HepG2 (cell line): ENCODE results near the gene CAMK2D. TPM values are rescaled to one million over a fixed set of nuclear protein-coding genes. Genes with fewer than 3 reads are reported as not detected.

Experiments
- BCL6 ChIP-seq: IDR thresholded peaks from 2 replicates; pipeline ENCODE4 v1.6.1; 2016; ENCODE audit warnings: missing genetic modification reagents, missing compliant biosample characterization
- CEBPG ChIP-seq: IDR thresholded peaks from 2 replicates; pipeline ENCODE4 v1.6.1; 2016
- HNF4A ChIP-seq: sonication (generic); formaldehyde crosslinking; IDR thresholded peaks from 2 replicates; pipeline ENCODE4 v1.4.0; 2020; ENCODE audit warnings: missing genetic modification reagents
- KAT2B ChIP-seq: fragments of 150-350 bp; IDR thresholded peaks from 2 replicates; pipeline ENCODE4 v1.6.1; 2014; ENCODE audit warnings: low read depth, low read length, borderline replicate concordance
- NFE2 ChIP-seq: sonication (generic); formaldehyde crosslinking; IDR thresholded peaks from 2 replicates; pipeline ENCODE4 v1.4.0; 2020; ENCODE audit warnings: missing genetic modification reagents
- RARA ChIP-seq: IDR thresholded peaks from 2 replicates; pipeline ENCODE4 v1.6.1; 2016; ENCODE audit warnings: missing genetic modification reagents, missing compliant biosample characterization
- SMYD3 ChIP-seq: sonication (generic); formaldehyde crosslinking; IDR thresholded peaks from 2 replicates; pipeline ENCODE4 v1.8.1; 2023; ENCODE audit warnings: mild to moderate bottlenecking, missing genetic modification reagents
- ZNF260 ChIP-seq: sonication (generic); formaldehyde crosslinking; IDR thresholded peaks from 2 replicates; pipeline ENCODE4 v1.4.0; 2020; ENCODE audit warnings: missing genetic modification reagents, low read depth, mild to moderate bottlenecking, borderline replicate concordance
- ZNF331 ChIP-seq: sonication (generic); formaldehyde crosslinking; IDR thresholded peaks from 2 replicates; pipeline ENCODE4 v1.4.0; 2020; ENCODE audit warnings: missing genetic modification reagents
- ZSCAN30 ChIP-seq: sonication (generic); formaldehyde crosslinking; IDR thresholded peaks from 2 replicates; pipeline ENCODE4 v1.5.0; 2020; ENCODE audit warnings: mild to moderate bottlenecking, missing genetic modification reagents
- polyA plus RNA-seq, 8 experiments: library from polyadenylated mRNA; depleted of rRNA in 3 of 8; stranded (reverse) in 7 of 8; unstranded in 1 of 8; fragments of >200 nt; fragmentation: Illumina TruSeq in 4 of 8; extraction: Trizol in 4 of 8; gene quantifications; 2 replicates each; pipeline versions ENCODE4 v1.2.1 to v1.2.3, GENCODE V29; 2011 to 2016; ENCODE audit warnings: low read depth in 4 of 8, missing spikeins in 1 of 8, mixed read lengths in 1 of 8; ENCODE audit not compliant: insufficient read depth in 1 of 8
- total RNA-seq, 5 experiments: library from RNA; depleted of rRNA; stranded (reverse); fragments of >200 nt; fragmentation: Illumina TruSeq; extraction: Trizol; gene quantifications; 2 replicates each; pipeline ENCODE4 v1.2.3, GENCODE V29; 2016; ENCODE audit warnings: low read depth in 1 of 5
- TF ChIP-seq, protein P1 (sequence below): sonication (generic); formaldehyde crosslinking; IDR thresholded peaks from 2 replicates; pipeline ENCODE4 v1.5.1; 2020; ENCODE audit warnings: mild to moderate bottlenecking, missing genetic modification reagents, borderline replicate concordance
- TF ChIP-seq, protein P2 (sequence below): sonication (generic); formaldehyde crosslinking; IDR thresholded peaks from 2 replicates; pipeline ENCODE4 v1.4.0; 2020; ENCODE audit warnings: missing genetic modification reagents, borderline replicate concordance
- TF ChIP-seq, protein P3 (sequence below): IDR thresholded peaks from 2 replicates; pipeline ENCODE4 v1.6.1; 2016; ENCODE audit warnings: low read depth
- TF ChIP-seq, protein P4 (sequence below): IDR thresholded peaks from 2 replicates; pipeline ENCODE4 v1.6.1; 2012; ENCODE audit warnings: inconsistent platforms
- TF ChIP-seq, protein P5 (sequence below): sonication (generic); formaldehyde crosslinking; IDR thresholded peaks from 2 replicates; pipeline ENCODE4 v1.5.0; 2020; ENCODE audit warnings: mild to moderate bottlenecking, missing genetic modification reagents, borderline replicate concordance
- TF ChIP-seq, protein P6 (sequence below): sonication (generic); formaldehyde crosslinking; IDR thresholded peaks from 2 replicates; pipeline ENCODE4 v1.8.0; 2022; ENCODE audit warnings: mild to moderate bottlenecking, missing genetic modification reagents; ENCODE audit not compliant: insufficient replicate concordance

CAMK2D gene
- total and polyA plus RNA-seq, 2 of the 13 experiments (the other 11 are each of a cell fraction or from before 2014, with no cell fraction given), result 18.0 to 65.4 TPM

DNA sequence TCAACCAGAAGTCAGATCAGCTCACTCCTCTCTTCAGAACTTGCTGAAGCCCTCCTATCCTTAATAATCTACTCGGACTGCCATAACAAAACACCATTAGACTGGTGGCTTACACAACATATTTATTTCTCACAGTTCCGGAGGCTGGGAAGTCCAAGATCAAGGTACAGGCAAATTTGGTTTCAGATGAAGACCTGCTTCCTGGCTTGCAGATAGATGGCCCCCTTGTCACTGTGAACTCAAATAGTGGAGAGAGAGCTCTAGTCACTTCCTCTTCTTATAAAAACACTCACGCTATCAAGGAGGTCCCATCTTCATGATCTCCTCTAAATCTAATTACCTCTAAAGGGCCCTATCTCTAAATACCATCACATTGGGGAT lies 125.1 kb downstream of the CAMK2D start (continued):
- TF ChIP-seq, protein P1, sequence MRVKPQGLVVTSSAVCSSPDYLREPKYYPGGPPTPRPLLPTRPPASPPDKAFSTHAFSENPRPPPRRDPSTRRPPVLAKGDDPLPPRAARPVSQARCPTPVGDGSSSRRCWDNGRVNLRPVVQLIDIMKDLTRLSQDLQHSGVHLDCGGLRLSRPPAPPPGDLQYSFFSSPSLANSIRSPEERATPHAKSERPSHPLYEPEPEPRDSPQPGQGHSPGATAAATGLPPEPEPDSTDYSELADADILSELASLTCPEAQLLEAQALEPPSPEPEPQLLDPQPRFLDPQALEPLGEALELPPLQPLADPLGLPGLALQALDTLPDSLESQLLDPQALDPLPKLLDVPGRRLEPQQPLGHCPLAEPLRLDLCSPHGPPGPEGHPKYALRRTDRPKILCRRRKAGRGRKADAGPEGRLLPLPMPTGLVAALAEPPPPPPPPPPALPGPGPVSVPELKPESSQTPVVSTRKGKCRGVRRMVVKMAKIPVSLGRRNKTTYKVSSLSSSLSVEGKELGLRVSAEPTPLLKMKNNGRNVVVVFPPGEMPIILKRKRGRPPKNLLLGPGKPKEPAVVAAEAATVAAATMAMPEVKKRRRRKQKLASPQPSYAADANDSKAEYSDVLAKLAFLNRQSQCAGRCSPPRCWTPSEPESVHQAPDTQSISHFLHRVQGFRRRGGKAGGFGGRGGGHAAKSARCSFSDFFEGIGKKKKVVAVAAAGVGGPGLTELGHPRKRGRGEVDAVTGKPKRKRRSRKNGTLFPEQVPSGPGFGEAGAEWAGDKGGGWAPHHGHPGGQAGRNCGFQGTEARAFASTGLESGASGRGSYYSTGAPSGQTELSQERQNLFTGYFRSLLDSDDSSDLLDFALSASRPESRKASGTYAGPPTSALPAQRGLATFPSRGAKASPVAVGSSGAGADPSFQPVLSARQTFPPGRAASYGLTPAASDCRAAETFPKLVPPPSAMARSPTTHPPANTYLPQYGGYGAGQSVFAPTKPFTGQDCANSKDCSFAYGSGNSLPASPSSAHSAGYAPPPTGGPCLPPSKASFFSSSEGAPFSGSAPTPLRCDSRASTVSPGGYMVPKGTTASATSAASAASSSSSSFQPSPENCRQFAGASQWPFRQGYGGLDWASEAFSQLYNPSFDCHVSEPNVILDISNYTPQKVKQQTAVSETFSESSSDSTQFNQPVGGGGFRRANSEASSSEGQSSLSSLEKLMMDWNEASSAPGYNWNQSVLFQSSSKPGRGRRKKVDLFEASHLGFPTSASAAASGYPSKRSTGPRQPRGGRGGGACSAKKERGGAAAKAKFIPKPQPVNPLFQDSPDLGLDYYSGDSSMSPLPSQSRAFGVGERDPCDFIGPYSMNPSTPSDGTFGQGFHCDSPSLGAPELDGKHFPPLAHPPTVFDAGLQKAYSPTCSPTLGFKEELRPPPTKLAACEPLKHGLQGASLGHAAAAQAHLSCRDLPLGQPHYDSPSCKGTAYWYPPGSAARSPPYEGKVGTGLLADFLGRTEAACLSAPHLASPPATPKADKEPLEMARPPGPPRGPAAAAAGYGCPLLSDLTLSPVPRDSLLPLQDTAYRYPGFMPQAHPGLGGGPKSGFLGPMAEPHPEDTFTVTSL (CRISPR knock-in tag), result peak; percentile 63; the same call in 1 of the 2 replicates
- TF ChIP-seq ZNF260 (CRISPR knock-in tag) (no peak), RARA (0 out of 2 replicates have a peak, but pooled peaks have one; percentile 28), BCL6 (CRISPR knock-in tag) (peak; percentile 67), CEBPG (CRISPR knock-in tag) (peak; percentile 80), KAT2B (no peak), ZNF331 (peak; percentile 24; the same call in 1 of the 2 replicates), SMYD3 (CRISPR knock-in tag) (no peak), HNF4A (CRISPR knock-in tag) (peak; percentile 88), ZSCAN30 (CRISPR knock-in tag) (no peak), NFE2 (CRISPR knock-in tag) (no peak)
- TF ChIP-seq, protein P2, sequence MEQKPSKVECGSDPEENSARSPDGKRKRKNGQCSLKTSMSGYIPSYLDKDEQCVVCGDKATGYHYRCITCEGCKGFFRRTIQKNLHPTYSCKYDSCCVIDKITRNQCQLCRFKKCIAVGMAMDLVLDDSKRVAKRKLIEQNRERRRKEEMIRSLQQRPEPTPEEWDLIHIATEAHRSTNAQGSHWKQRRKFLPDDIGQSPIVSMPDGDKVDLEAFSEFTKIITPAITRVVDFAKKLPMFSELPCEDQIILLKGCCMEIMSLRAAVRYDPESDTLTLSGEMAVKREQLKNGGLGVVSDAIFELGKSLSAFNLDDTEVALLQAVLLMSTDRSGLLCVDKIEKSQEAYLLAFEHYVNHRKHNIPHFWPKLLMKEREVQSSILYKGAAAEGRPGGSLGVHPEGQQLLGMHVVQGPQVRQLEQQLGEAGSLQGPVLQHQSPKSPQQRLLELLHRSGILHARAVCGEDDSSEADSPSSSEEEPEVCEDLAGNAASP (CRISPR knock-in tag), result peak; percentile 18; the same call in 1 of the 2 replicates
- TF ChIP-seq, protein P3, sequence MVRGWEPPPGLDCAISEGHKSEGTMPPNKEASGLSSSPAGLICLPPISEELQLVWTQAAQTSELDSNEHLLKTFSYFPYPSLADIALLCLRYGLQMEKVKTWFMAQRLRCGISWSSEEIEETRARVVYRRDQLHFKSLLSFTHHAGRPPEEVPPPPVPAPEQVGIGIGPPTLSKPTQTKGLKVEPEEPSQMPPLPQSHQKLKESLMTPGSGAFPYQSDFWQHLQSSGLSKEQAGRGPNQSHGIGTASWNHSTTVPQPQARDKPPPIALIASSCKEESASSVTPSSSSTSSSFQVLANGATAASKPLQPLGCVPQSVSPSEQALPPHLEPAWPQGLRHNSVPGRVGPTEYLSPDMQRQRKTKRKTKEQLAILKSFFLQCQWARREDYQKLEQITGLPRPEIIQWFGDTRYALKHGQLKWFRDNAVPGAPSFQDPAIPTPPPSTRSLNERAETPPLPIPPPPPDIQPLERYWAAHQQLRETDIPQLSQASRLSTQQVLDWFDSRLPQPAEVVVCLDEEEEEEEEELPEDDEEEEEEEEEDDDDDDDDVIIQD, result peak; percentile 86
- TF ChIP-seq, protein P4, sequence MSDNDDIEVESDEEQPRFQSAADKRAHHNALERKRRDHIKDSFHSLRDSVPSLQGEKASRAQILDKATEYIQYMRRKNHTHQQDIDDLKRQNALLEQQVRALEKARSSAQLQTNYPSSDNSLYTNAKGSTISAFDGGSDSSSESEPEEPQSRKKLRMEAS, result no peak
- TF ChIP-seq, protein P5, sequence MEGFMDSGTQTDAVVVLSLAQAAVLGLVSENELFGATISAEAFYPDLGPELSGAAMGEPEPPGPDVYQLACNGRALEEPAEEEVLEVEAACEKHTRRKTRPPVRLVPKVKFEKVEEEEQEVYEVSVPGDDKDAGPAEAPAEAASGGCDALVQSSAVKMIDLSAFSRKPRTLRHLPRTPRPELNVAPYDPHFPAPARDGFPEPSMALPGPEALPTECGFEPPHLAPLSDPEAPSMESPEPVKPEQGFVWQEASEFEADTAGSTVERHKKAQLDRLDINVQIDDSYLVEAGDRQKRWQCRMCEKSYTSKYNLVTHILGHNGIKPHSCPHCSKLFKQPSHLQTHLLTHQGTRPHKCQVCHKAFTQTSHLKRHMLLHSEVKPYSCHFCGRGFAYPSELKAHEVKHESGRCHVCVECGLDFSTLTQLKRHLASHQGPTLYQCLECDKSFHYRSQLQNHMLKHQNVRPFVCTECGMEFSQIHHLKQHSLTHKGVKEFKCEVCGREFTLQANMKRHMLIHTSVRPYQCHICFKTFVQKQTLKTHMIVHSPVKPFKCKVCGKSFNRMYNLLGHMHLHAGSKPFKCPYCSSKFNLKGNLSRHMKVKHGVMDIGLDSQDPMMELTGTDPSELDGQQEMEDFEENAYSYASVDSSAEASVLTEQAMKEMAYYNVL (CRISPR knock-in tag), result peak; percentile 58; the same call in 1 of the 2 replicates
- TF ChIP-seq, protein P6, sequence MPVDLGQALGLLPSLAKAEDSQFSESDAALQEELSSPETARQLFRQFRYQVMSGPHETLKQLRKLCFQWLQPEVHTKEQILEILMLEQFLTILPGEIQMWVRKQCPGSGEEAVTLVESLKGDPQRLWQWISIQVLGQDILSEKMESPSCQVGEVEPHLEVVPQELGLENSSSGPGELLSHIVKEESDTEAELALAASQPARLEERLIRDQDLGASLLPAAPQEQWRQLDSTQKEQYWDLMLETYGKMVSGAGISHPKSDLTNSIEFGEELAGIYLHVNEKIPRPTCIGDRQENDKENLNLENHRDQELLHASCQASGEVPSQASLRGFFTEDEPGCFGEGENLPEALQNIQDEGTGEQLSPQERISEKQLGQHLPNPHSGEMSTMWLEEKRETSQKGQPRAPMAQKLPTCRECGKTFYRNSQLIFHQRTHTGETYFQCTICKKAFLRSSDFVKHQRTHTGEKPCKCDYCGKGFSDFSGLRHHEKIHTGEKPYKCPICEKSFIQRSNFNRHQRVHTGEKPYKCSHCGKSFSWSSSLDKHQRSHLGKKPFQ, result no peak
